WTC11 (cell line): ENCODE results near the gene IQGAP3. TPM values are rescaled to one million over a fixed set of nuclear protein-coding genes. Genes with fewer than 3 reads are reported as not detected.

Experiments
- ATAC-seq: fragments of 200-7000 bp; cut with Tn5 transposase; 2 replicates; pipeline ENCODE4 v1.10.0; 2021; ENCODE audit warnings: mild to moderate bottlenecking, moderate library complexity
- CTCF ChIA-PET: fragments of 300-600 bp; sonication (Branson Sonifier 250); formaldehyde crosslinking; loops from one replicate; lab custom pipeline; 2021; ENCODE audit warnings: antibody characterized with exemption; lab: Charles Lee
- POLR2A ChIA-PET: fragments of 350-600 bp; sonication (Branson Sonifier 250); formaldehyde crosslinking; loops from one replicate; lab custom pipeline; 2021; ENCODE audit warnings: antibody characterized with exemption; lab: Charles Lee
- DNase-seq: peaks from one replicate; pipeline ENCODE4 v3.0.0; 2021; ENCODE audit warnings: low spot score
- H3K27ac Mint-ChIP-seq: 2 replicates; pipeline ENCODE4 v1.8.0; 2021; ENCODE audit warnings: mixed read lengths
- H3K27me3 Mint-ChIP-seq: 2 replicates; pipeline ENCODE4 v1.8.0; 2021; ENCODE audit warnings: low read depth, mild to moderate bottlenecking, moderate library complexity, mixed read lengths
- H3K36me3 Mint-ChIP-seq: 2 replicates; pipeline ENCODE4 v1.8.0; 2021; ENCODE audit warnings: mixed read lengths
- H3K4me1 Mint-ChIP-seq: 2 replicates; pipeline ENCODE4 v1.8.0; 2022; ENCODE audit warnings: mixed read lengths
- H3K4me3 Mint-ChIP-seq: 2 replicates; pipeline ENCODE4 v1.8.0; 2021; ENCODE audit warnings: mild to moderate bottlenecking, moderate library complexity, mixed read lengths
- H3K9me3 Mint-ChIP-seq: 2 replicates; pipeline ENCODE4 v1.8.0; 2021; ENCODE audit warnings: mixed read lengths
- ETV6 ChIP-seq: sonication (generic); formaldehyde crosslinking; IDR thresholded peaks from 2 replicates; pipeline ENCODE4 v1.8.1; 2022; ENCODE audit warnings: mild to moderate bottlenecking, missing genetic modification reagents
- FOXP1 ChIP-seq: sonication (generic); formaldehyde crosslinking; IDR thresholded peaks from 2 replicates; pipeline ENCODE4 v1.8.0; 2022; ENCODE audit warnings: missing genetic modification reagents, mild to moderate bottlenecking, moderate library complexity, borderline replicate concordance
- GABPB1 ChIP-seq: sonication (generic); formaldehyde crosslinking; IDR thresholded peaks from 2 replicates; pipeline ENCODE4 v1.8.1; 2023; ENCODE audit warnings: mild to moderate bottlenecking, missing genetic modification reagents
- JUN ChIP-seq: sonication (generic); formaldehyde crosslinking; IDR thresholded peaks from 2 replicates; pipeline ENCODE4 v1.8.0; 2023; ENCODE audit warnings: mild to moderate bottlenecking, missing genetic modification reagents
- PRRX2 ChIP-seq: fragments of 250-450 bp; sonication (Bioruptor Pico); IDR thresholded peaks from 2 replicates; pipeline ENCODE4 v1.8.0; 2021; ENCODE audit warnings: mild to moderate bottlenecking
- RORB ChIP-seq: fragments of 250-450 bp; sonication (Bioruptor Pico); IDR thresholded peaks from 2 replicates; pipeline ENCODE4 v1.9.0; 2021; ENCODE audit warnings: mild to moderate bottlenecking
- SMAD4 ChIP-seq: sonication (generic); formaldehyde crosslinking; IDR thresholded peaks from 2 replicates; pipeline ENCODE4 v1.8.0; 2022; ENCODE audit warnings: mild to moderate bottlenecking, missing genetic modification reagents
- SP1 ChIP-seq: sonication (generic); formaldehyde crosslinking; conservative IDR thresholded peaks from 2 replicates; pipeline ENCODE4 v1.8.1; 2022; ENCODE audit warnings: missing genetic modification reagents
- ZBTB21 ChIP-seq: sonication (generic); formaldehyde crosslinking; IDR thresholded peaks from 2 replicates; pipeline ENCODE4 v1.8.1; 2023; ENCODE audit warnings: mild to moderate bottlenecking, missing genetic modification reagents, borderline replicate concordance
- ZBTB43 ChIP-seq: sonication (generic); formaldehyde crosslinking; IDR thresholded peaks from 2 replicates; pipeline ENCODE4 v1.8.1; 2023; ENCODE audit warnings: mild to moderate bottlenecking, missing genetic modification reagents
- ZNF121 ChIP-seq: sonication (generic); formaldehyde crosslinking; IDR thresholded peaks from 2 replicates; pipeline ENCODE4 v1.8.0; 2023; ENCODE audit warnings: missing genetic modification reagents
- total RNA-seq: library from RNA; stranded (reverse); gene quantifications from 3 replicates; pipeline ENCODE4 v1.2.3, GENCODE V29; 2021
- TF ChIP-seq, protein P1 (sequence below): sonication (generic); formaldehyde crosslinking; IDR thresholded peaks from 2 replicates; pipeline ENCODE4 v1.8.0; 2022; ENCODE audit warnings: mild to moderate bottlenecking, missing genetic modification reagents
- TF ChIP-seq, protein P2 (sequence below): sonication (generic); formaldehyde crosslinking; IDR thresholded peaks from 2 replicates; pipeline ENCODE4 v1.8.1; 2023; ENCODE audit warnings: mild to moderate bottlenecking, moderate library complexity, missing genetic modification reagents
- TF ChIP-seq, protein P3 (sequence below): sonication (generic); formaldehyde crosslinking; IDR thresholded peaks from 2 replicates; pipeline ENCODE4 v1.8.0; 2023; ENCODE audit warnings: mild to moderate bottlenecking, missing genetic modification reagents

Gene IQGAP3
- total RNA-seq, 1 experiment from 2014 or later: 33.3 TPM

- TF ChIP-seq, protein P1, sequence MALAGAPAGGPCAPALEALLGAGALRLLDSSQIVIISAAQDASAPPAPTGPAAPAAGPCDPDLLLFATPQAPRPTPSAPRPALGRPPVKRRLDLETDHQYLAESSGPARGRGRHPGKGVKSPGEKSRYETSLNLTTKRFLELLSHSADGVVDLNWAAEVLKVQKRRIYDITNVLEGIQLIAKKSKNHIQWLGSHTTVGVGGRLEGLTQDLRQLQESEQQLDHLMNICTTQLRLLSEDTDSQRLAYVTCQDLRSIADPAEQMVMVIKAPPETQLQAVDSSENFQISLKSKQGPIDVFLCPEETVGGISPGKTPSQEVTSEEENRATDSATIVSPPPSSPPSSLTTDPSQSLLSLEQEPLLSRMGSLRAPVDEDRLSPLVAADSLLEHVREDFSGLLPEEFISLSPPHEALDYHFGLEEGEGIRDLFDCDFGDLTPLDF (CRISPR knock-in tag): no peak
- TF ChIP-seq GABPB1 (CRISPR knock-in tag) (no peak), ZBTB21 (no peak), ZBTB43 (no peak), RORB (CRISPR knock-in tag) (no peak), SP1 (CRISPR knock-in tag) (no peak), JUN (CRISPR knock-in tag) (no peak)
- TF ChIP-seq, protein P2, sequence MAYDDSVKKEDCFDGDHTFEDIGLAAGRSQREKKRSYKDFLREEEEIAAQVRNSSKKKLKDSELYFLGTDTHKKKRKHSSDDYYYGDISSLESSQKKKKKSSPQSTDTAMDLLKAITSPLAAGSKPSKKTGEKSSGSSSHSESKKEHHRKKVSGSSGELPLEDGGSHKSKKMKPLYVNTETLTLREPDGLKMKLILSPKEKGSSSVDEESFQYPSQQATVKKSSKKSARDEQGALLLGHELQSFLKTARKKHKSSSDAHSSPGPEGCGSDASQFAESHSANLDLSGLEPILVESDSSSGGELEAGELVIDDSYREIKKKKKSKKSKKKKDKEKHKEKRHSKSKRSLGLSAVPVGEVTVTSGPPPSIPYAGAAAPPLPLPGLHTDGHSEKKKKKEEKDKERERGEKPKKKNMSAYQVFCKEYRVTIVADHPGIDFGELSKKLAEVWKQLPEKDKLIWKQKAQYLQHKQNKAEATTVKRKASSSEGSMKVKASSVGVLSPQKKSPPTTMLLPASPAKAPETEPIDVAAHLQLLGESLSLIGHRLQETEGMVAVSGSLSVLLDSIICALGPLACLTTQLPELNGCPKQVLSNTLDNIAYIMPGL: no peak
- TF ChIP-seq, all 79 proteins: peak for 0
These were observed 73.0 kb downstream of the IQGAP3 start (continued) for GRCh38 chr1:156499194-156499841.

DNA sequence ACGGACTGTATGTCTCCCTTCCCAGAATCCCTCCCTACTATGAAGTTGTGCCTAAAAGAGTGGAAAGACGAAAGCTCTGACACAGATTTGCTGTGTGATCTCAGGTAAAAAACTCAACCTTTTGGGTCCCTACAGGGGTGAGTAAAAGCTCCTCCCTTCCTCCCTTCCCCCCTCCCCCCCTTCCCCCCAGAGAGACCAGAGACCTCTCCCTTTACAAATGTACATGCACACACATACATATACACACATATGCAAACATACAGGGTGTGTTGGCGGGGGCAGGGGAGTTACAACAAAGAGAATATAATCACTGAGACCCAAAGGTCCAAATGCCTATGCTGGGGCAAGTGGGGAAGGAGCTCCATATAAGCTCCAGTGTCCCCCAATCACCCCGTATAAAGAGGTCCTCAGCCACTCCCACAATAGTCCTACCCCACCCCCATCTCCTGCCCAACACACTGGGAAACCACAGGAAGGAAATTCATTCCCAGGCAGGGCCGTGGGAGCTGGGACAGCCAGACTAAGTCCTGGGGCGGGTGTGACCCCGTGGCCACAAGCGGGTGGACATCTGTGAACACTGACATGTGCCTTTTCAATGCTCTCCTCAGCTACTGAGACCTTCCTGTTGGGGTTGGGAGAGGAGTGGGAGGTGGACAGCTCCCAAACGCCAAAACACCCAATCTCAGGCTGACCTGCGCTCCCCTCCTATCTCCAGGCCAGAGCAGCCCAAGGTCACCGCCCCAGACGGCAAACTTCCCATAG lies 73.8 kb downstream of the IQGAP3 start:
- ATAC-seq: peak; percentile 2; the same call in 1 of the 2 replicates
- POLR2A ChIA-PET: interaction anchor here (0.7 to 2.2 kb wide), 7 partner anchors 9 to 121 kb away, joined by 3 to 15 read pairs (median 3); no protein-coding TSS in a partner anchor
- Mint-ChIP-seq H3K4me3 (peak overlapping the region; percentile 83), H3K36me3 (no peaks in the 10 kb centered on the region), H3K27ac (peak overlapping the region; percentile 76), H3K27me3 (peaks cover 8% of the 10 kb centered on the region), H3K4me1 (peaks cover 72% of the 10 kb centered on the region), H3K9me3 (no peaks in the 10 kb centered on the region)
- peak; percentile 44 for DNase-seq
- CTCF ChIA-PET: interaction anchor here (0.7 to 4.6 kb wide), 13 partner anchors 9 to 130 kb away, joined by 3 to 68 read pairs (median 5); no protein-coding TSS in a partner anchor
- no peak for TF ChIP-seq SMAD4
- no peak for TF ChIP-seq ZNF121 (CRISPR knock-in tag)
- 0 out of 2 replicates have a peak, but pooled peaks have one; percentile 22 for TF ChIP-seq ETV6 (CRISPR knock-in tag)
- TF ChIP-seq FOXP1 (CRISPR knock-in tag): 0 out of 2 replicates have a peak, but pooled peaks have one; percentile 18
- TF ChIP-seq, protein P3, sequence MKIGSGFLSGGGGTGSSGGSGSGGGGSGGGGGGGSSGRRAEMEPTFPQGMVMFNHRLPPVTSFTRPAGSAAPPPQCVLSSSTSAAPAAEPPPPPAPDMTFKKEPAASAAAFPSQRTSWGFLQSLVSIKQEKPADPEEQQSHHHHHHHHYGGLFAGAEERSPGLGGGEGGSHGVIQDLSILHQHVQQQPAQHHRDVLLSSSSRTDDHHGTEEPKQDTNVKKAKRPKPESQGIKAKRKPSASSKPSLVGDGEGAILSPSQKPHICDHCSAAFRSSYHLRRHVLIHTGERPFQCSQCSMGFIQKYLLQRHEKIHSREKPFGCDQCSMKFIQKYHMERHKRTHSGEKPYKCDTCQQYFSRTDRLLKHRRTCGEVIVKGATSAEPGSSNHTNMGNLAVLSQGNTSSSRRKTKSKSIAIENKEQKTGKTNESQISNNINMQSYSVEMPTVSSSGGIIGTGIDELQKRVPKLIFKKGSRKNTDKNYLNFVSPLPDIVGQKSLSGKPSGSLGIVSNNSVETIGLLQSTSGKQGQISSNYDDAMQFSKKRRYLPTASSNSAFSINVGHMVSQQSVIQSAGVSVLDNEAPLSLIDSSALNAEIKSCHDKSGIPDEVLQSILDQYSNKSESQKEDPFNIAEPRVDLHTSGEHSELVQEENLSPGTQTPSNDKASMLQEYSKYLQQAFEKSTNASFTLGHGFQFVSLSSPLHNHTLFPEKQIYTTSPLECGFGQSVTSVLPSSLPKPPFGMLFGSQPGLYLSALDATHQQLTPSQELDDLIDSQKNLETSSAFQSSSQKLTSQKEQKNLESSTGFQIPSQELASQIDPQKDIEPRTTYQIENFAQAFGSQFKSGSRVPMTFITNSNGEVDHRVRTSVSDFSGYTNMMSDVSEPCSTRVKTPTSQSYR: 0 out of 2 replicates have a peak, but pooled peaks have one; percentile 2
- TF ChIP-seq PRRX2 (CRISPR knock-in tag): no peak
